ENCODE data around the gene ARL2BP.
"Not testable (repeated sequence)": the region's sequence is repeated elsewhere in the genome, so short reads cannot be mapped to it uniquely, and the experiment has no call there.

ARL2BP gene

DNA sequence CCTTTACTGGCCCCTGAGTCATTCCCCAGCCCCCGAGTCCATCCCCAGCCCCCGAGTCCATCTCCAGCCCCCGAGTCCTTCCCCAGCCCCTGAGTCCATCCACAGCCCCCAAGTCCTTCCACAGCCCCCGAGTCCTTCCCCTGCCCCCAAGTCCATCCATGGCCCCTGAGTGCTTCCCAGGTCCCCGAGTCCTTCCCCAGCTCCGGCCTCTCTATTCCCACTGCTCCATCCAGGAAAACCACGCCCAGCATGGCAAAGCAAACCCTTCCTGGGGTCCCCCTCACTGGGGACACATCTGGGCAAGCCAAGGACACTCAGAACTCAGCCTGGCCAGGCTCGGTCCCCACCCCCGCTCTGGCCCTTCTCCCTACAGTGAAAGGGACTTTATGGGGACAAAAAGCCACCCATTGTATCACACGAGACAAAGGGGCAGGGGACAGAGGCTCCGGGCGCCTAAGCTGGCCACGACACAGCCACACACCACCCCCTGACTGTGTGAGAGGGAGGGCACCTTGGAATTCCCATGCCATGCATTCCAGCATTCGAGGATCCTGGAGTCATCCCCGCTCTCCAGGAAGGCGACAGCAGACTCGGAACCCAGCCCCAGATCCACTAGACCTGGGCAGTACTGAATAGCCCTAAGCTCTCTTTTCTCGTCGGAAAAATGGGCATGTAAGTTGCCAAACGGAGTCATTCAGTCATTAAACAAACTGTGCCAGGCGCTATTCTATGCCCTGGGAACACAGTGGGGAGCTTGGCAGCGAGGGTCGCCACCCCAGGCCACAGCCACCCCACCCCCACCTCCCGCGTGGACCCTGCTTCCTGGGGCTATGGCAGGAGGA, 25.4 kb downstream of the ARL2BP start:
- CTCF ChIA-PET: no interaction called here
- no peak for DNase-seq (ENCODE audit: low read depth, low spot score)
- no peak overlapping the region for H3K4me3 ChIP-seq (ENCODE audit: low read depth, low read length)
- POLR2A ChIA-PET: interaction anchor here (0.6 kb wide), 1 partner anchor 24 kb away, joined by 6 read pairs; no protein-coding TSS in a partner anchor
- TF ChIP-seq, protein P1, sequence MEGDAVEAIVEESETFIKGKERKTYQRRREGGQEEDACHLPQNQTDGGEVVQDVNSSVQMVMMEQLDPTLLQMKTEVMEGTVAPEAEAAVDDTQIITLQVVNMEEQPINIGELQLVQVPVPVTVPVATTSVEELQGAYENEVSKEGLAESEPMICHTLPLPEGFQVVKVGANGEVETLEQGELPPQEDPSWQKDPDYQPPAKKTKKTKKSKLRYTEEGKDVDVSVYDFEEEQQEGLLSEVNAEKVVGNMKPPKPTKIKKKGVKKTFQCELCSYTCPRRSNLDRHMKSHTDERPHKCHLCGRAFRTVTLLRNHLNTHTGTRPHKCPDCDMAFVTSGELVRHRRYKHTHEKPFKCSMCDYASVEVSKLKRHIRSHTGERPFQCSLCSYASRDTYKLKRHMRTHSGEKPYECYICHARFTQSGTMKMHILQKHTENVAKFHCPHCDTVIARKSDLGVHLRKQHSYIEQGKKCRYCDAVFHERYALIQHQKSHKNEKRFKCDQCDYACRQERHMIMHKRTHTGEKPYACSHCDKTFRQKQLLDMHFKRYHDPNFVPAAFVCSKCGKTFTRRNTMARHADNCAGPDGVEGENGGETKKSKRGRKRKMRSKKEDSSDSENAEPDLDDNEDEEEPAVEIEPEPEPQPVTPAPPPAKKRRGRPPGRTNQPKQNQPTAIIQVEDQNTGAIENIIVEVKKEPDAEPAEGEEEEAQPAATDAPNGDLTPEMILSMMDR (IDR thresholded peaks at IDR 0.05; ENCODE audit: insufficient read depth, low read length, missing control alignments): no peak

DNA sequence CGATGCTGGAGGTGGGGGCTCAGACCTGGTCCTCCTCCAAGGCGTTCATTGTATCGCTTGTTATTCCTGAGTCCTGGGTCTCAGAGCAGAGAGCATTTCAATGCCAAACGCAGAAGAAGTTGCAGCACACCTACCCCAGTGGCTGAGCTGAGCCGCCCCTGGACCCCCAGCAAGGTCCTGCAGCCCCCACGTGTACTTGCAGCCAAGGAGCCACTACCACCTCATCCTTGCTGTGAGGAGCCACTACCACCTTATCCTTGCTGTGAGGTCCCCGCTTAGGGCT, 25.9 kb downstream of the ARL2BP start:
- ChIA-PET CTCF (no interaction called here), POLR2A (no interaction called here)
- no peak overlapping the region for H3K4me3 ChIP-seq (ENCODE audit: low read depth, low read length)
- no peak for DNase-seq (ENCODE audit: low read depth, low spot score)
- TF ChIP-seq, protein P1 (IDR thresholded peaks at IDR 0.05; ENCODE audit: insufficient read depth, low read length, missing control alignments): no peak

DNA sequence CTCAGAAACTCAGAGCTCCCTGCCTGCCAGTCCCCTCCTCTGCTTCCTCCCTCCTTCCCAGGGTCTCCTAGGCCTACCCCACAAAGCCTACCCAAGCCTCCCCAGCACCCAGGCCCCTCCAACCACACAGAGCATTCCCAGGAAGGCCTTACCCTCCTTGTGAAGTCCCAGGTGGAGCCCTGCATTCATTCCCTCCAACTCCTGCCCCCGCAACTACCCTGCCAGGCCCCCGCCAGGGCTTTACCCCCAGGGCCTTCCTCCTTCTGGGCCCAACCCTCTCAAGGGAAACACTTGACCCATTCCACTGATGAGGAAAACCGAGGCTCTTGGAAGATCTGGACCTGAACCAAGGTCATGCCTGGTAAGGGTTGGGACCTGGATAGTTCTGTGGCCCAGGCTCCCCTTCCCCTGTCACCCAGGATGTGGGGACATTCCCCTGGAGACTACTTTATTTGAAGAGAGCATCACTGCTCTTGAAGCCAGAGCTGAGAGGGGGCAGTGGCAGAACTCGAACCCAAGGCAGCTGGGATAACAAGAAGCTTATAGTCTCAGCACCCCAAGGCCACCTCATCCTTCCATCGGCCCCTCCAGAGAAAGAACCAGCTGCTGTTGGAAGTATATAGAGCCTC, 26.9 kb downstream of the ARL2BP start:
- ChIA-PET CTCF (no interaction called here), POLR2A (no interaction called here)
- no peak for DNase-seq (ENCODE audit: low read depth, low spot score)
- TF ChIP-seq, protein P1 (IDR thresholded peaks at IDR 0.05; ENCODE audit: insufficient read depth, low read length, missing control alignments): no peak
- no peak overlapping the region for H3K4me3 ChIP-seq (ENCODE audit: low read depth, low read length)

DNA sequence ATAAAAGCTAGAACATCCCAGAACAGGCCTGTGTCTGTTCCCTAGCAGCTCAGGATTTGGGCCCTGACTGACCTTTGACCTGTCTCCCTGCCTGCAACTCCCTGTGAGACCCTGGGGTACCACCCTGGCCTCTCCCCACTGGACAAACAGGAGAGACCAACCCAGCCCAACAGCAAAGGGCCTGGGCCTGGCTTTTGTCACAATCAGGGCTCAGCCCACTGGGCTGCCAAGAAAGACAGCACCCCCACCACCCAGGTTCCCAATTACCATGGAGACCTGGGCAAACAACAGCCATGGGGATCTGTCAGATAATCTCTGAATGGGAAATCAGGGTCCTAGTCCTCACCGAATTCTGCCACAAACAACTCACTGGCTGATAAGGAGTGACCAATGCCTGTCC, 28.3 kb downstream of the ARL2BP start:
- POLR2A ChIA-PET: no interaction called here
- no peak overlapping the region for H3K4me3 ChIP-seq (ENCODE audit: low read depth, low read length)
- TF ChIP-seq, protein P1 (IDR thresholded peaks at IDR 0.05; ENCODE audit: insufficient read depth, low read length, missing control alignments): no peak
- DNase-seq (ENCODE audit: low read depth, low spot score): no peak
- CTCF ChIA-PET: no interaction called here

DNA sequence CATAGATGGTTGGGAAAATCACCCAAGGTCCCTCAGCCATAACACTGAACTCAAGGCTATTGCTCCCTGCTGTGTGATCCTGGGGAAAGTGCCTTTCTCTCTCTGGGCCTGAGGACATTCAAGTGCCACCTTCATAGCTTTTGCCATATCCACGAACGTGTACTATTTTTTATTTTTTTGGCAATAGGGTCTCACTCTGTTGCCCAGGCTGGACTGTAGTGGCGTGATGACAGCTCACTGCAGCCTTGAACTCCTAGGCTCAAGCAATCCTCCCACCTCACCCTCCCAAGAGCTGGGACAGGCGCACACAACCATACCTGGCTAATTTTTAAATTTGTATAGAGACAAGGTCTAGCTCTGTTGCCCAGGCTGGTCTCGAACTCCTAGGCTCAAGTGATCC, 28.8 kb downstream of the ARL2BP start:
- ChIA-PET POLR2A (no interaction called here), CTCF (no interaction called here)
- TF ChIP-seq, protein P1 (IDR thresholded peaks at IDR 0.05; ENCODE audit: insufficient read depth, low read length, missing control alignments): no peak
- no peak overlapping the region for H3K4me3 ChIP-seq (ENCODE audit: low read depth, low read length)
- DNase-seq (ENCODE audit: low read depth, low spot score): no peak

DNA sequence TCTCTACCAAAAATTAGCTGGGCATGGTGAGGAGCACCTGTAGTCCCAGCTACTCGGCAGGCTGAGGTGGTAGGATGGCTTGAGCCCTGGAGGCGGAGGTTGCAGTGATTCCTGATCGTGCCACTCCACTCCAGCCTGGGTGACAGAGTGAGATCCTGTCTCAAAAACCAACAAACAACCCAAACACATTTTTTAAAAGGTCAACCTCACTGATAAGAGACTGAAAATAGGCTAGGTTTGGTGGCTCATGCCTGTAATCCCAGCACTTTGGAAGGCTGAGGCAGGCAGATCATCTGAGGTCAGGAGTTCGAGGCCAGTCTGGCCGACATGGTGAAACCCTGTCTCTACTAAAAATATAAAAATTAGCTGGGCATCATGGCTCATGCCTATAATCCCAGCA, 30.9 kb downstream of the ARL2BP start:
- POLR2A ChIA-PET: not testable (repeated sequence)

DNA sequence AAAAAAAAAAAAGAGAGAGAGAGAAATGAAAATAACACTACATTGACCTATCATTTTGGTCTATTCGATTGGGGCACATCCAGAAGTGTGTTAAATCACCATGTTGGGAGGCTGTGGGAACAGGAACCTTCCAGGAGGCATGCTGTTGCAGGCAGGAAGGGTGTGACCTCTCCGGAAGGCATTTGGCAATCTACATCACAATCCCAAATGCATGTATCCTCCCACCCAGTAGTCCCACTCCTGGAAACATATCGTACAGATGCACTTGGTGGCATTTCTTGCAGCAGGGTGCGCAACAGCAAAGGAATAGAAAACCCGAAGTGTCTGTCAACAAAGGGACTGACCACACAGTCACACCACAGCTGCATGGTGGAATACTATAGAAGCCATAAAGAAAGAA, 31.5 kb downstream of the ARL2BP start:
- CTCF ChIA-PET: interaction anchor here (1.1 kb wide), 1 partner anchor 142 kb away, joined by 3 read pairs; no protein-coding TSS in a partner anchor
- POLR2A ChIA-PET: no interaction called here
- H3K4me3 ChIP-seq (ENCODE audit: low read depth, low read length): no peak overlapping the region
- no peak for DNase-seq (ENCODE audit: low read depth, low spot score)
- TF ChIP-seq, protein P1 (IDR thresholded peaks at IDR 0.05; ENCODE audit: insufficient read depth, low read length, missing control alignments): no peak

More for the DNA sequence above, 30.9 kb downstream of the ARL2BP start:
- H3K4me3 ChIP-seq (ENCODE audit: low read depth, low read length); DNase-seq (ENCODE audit: low read depth, low spot score); CTCF ChIA-PET: not testable (repeated sequence)
